Measurements from ENCODE around the gene PARP16. TPM values are rescaled to one million over a fixed set of nuclear protein-coding genes. Genes with fewer than 3 reads are reported as not detected.

PARP16 gene
- total and polyA plus RNA-seq, 8 donors, result 2.6 to 17.5 (median 6.7) TPM

GRCh38 chr15:65226221-65226620, 60.5 kb downstream of the PARP16 start:
- H3K27me3 ChIP-seq, result no peaks in the 10 kb centered on the region
- no peaks in the 10 kb centered on the region for H3K36me3 ChIP-seq
- no peak overlapping the region for H3K4me3 ChIP-seq
- no peak for DNase-seq
- H3K4me1 ChIP-seq, result no peaks in the 10 kb centered on the region
- no peak overlapping the region for H3K27ac ChIP-seq
- intact Hi-C loops (cut with DNase I; ENCODE audit: low total_unique reads), result no loop called here
- no peaks in the 10 kb centered on the region for H3K9me3 ChIP-seq
- 93 to 100% (median 100%) methylated on average over 3 of the region's 3 CpGs for WGBS, 5 donors
- TF ChIP-seq POLR2AphosphoS5 (IDR thresholded peaks at IDR 0.05) (no peak), EP300 (IDR thresholded peaks at IDR 0.05) (no peak), CTCF (IDR thresholded peaks at IDR 0.05) (no peak), POLR2A (IDR thresholded peaks at IDR 0.05) (no peak)

GRCh38 chr15:65223996-65224395, 62.7 kb downstream of the PARP16 start:
- Histone ChIP-seq H3K4me3 (no peak overlapping the region), H3K27ac (no peak overlapping the region), H3K27me3 (no peaks in the 10 kb centered on the region), H3K9me3 (no peaks in the 10 kb centered on the region), H3K36me3 (no peaks in the 10 kb centered on the region), H3K4me1 (no peaks in the 10 kb centered on the region)
- 81 to 91% (median 81%) methylated on average over 6 of the region's 6 CpGs for WGBS, 5 donors
- intact Hi-C loops (cut with DNase I; ENCODE audit: low total_unique reads), result no loop called here
- no peak for DNase-seq
- TF ChIP-seq POLR2AphosphoS5 (IDR thresholded peaks at IDR 0.05) (no peak), EP300 (IDR thresholded peaks at IDR 0.05) (no peak), CTCF (IDR thresholded peaks at IDR 0.05) (no peak), POLR2A (IDR thresholded peaks at IDR 0.05) (no peak)

- no peaks in the 10 kb centered on the region for H3K27me3 ChIP-seq
- no peak overlapping the region for H3K27ac ChIP-seq
- no peaks in the 10 kb centered on the region for H3K9me3 ChIP-seq
- no peak for DNase-seq
- no peaks in the 10 kb centered on the region for H3K36me3 ChIP-seq
- H3K4me1 ChIP-seq, result no peaks in the 10 kb centered on the region
- 83 to 91% (median 88%) methylated on average over 4 of the region's 4 CpGs for WGBS, 5 donors
- no peak overlapping the region for H3K4me3 ChIP-seq
- TF ChIP-seq EP300 (IDR thresholded peaks at IDR 0.05), result no peak
- TF ChIP-seq POLR2AphosphoS5 (IDR thresholded peaks at IDR 0.05), result no peak
- no peak for TF ChIP-seq CTCF (IDR thresholded peaks at IDR 0.05)
- no peak for TF ChIP-seq POLR2A (IDR thresholded peaks at IDR 0.05)
- intact Hi-C loops (cut with DNase I; ENCODE audit: low total_unique reads), result no loop called here
Measured at GRCh38 chr15:65222891-65223290, 63.8 kb downstream of the PARP16 start.

GRCh38 chr15:65221697-65222096, 65.0 kb downstream of the PARP16 start:
- Histone ChIP-seq H3K9me3 (no peaks in the 10 kb centered on the region), H3K4me3 (no peak overlapping the region), H3K36me3 (no peaks in the 10 kb centered on the region), H3K4me1 (no peaks in the 10 kb centered on the region), H3K27ac (no peak overlapping the region), H3K27me3 (no peaks in the 10 kb centered on the region)
- intact Hi-C loops (cut with DNase I; ENCODE audit: low total_unique reads), result no loop called here
- TF ChIP-seq POLR2A (IDR thresholded peaks at IDR 0.05) (no peak), POLR2AphosphoS5 (IDR thresholded peaks at IDR 0.05) (no peak), EP300 (IDR thresholded peaks at IDR 0.05) (no peak), CTCF (IDR thresholded peaks at IDR 0.05) (no peak)
- DNase-seq, result no peak
- WGBS, 5 donors, result 66 to 88% (median 72%) methylated on average over 2 of the region's 2 CpGs
